GM23338 (cell line): ENCODE results near the gene TMPRSS2. TPM values are rescaled to one million over a fixed set of nuclear protein-coding genes. Genes with fewer than 3 reads are reported as not detected.

ENCODE experiments used
- ATAC-seq: fragments of 200-7000 bp; cut with Tn5 transposase; 3 replicates; pipeline ENCODE4 v1.9.1; 2020
- DNase-seq: peaks from one replicate; pipeline ENCODE4 v3.0.0-alpha.2; 2015; ENCODE audit warnings: low spot score
- H2AFZ ChIP-seq: fragments of 200-600 bp; sonication (generic); 2 replicates; pipeline ENCODE4 v1.8.0; 2016; ENCODE audit warnings: antibody characterized with exemption, mild to moderate bottlenecking, moderate library complexity
- H3F3A ChIP-seq: fragments of 200-600 bp; sonication (generic); replicated peaks from 2 replicates; pipeline ENCODE4 v1.8.0; 2017; ENCODE audit warnings: antibody characterized with exemption, mixed run types, low read depth
- H3K27ac ChIP-seq: fragments of 200-600 bp; sonication (generic); 2 replicates; pipeline ENCODE4 v1.6.1; 2016; ENCODE audit warnings: low read depth
- H3K27me3 ChIP-seq: fragments of 200-600 bp; sonication (generic); 2 replicates; pipeline ENCODE4 v1.8.0; 2016; ENCODE audit warnings: mild to moderate bottlenecking, mixed run types, moderate library complexity; ENCODE audit not compliant: insufficient read depth
- H3K36me3 ChIP-seq: fragments of 200-600 bp; sonication (generic); 2 replicates; pipeline ENCODE4 v1.8.0; 2016; ENCODE audit warnings: mild to moderate bottlenecking; ENCODE audit not compliant: insufficient read depth
- H3K4me1 ChIP-seq: fragments of 200-600 bp; sonication (generic); 2 replicates; pipeline ENCODE4 v1.8.0; 2016; ENCODE audit warnings: mild to moderate bottlenecking, moderate library complexity; ENCODE audit not compliant: insufficient read depth
- H3K4me2 ChIP-seq: fragments of 200-600 bp; sonication (generic); 2 replicates; pipeline ENCODE4 v1.7.1; 2017; ENCODE audit warnings: mixed run types
- H3K4me3 ChIP-seq: fragments of 200-600 bp; sonication (generic); 2 replicates; pipeline ENCODE4 v1.6.1; 2016; ENCODE audit warnings: mixed run types
- H3K79me2 ChIP-seq: fragments of 200-600 bp; sonication (generic); replicated peaks from 2 replicates; pipeline ENCODE4 v1.8.0; 2017; ENCODE audit warnings: mild to moderate bottlenecking; ENCODE audit not compliant: insufficient read depth
- H3K9me2 ChIP-seq: fragments of 200-600 bp; sonication (generic); 2 replicates; pipeline ENCODE4 v1.8.0; 2017; ENCODE audit not compliant: insufficient read depth
- H4K20me1 ChIP-seq: fragments of 200-600 bp; sonication (generic); replicated peaks from 2 replicates; pipeline ENCODE4 v1.8.0; 2017; ENCODE audit warnings: mild to moderate bottlenecking; ENCODE audit not compliant: insufficient read depth
- H3K27ac Mint-ChIP-seq: 2 replicates; pipeline ENCODE4 v1.8.0; 2020; ENCODE audit warnings: inconsistent platforms, mild to moderate bottlenecking, moderate library complexity, mixed read lengths
- H3K27me3 Mint-ChIP-seq: 3 replicates; pipeline ENCODE4 v1.8.0; 2022; ENCODE audit warnings: low read depth, mild to moderate bottlenecking, moderate library complexity, mixed read lengths, inconsistent platforms; ENCODE audit not compliant: insufficient read depth, poor library complexity
- H3K36me3 Mint-ChIP-seq: 3 replicates; pipeline ENCODE4 v1.8.0; 2021; ENCODE audit warnings: low read depth, mild to moderate bottlenecking, inconsistent platforms, moderate library complexity, mixed read lengths
- H3K4me1 Mint-ChIP-seq: 3 replicates; pipeline ENCODE4 v1.8.0; 2020; ENCODE audit warnings: mild to moderate bottlenecking, inconsistent platforms, mixed read lengths
- H3K4me3 Mint-ChIP-seq: 3 replicates; pipeline ENCODE4 v1.8.0; 2021; ENCODE audit warnings: moderate library complexity, mild to moderate bottlenecking, inconsistent platforms, mixed read lengths
- H3K9me3 Mint-ChIP-seq: 3 replicates; pipeline ENCODE4 v1.8.0; 2020; ENCODE audit warnings: moderate library complexity, mild to moderate bottlenecking, inconsistent platforms, mixed read lengths
- CREB1 ChIP-seq: fragments of 250-450 bp; sonication (Bioruptor Pico); IDR thresholded peaks from 2 replicates; pipeline ENCODE4 v1.5.0; 2020; ENCODE audit warnings: low read depth, mild to moderate bottlenecking, moderate library complexity
- CTCF ChIP-seq, 2 experiments: fragments of 200-600 bp in 1 of 2; sonication (generic) in 1 of 2; conservative IDR thresholded peaks; 2 replicates each; pipeline versions ENCODE4 v1.5.1 to v1.6.1; 2016 to 2017; ENCODE audit warnings: antibody characterized with exemption in 2 of 2, low read depth in 2 of 2, mild to moderate bottlenecking in 2 of 2, moderate library complexity in 1 of 2
- ETS1 ChIP-seq: IDR thresholded peaks from 2 replicates; pipeline ENCODE4 v1.6.1; 2016; ENCODE audit warnings: antibody characterized with exemption
- EZH2 ChIP-seq: fragments of 200-600 bp; sonication (generic); IDR thresholded peaks from one replicate; pipeline ENCODE4 v1.8.0; 2017; ENCODE audit warnings: antibody characterized with exemption, mild to moderate bottlenecking, low read depth; ENCODE audit not compliant: unreplicated experiment
- EZH2phosphoT487 ChIP-seq: fragments of 200-600 bp; sonication (generic); IDR thresholded peaks from one replicate; pipeline ENCODE4 v1.8.1; 2018; ENCODE audit warnings: antibody characterized with exemption; ENCODE audit not compliant: unreplicated experiment
- JUNB ChIP-seq: IDR thresholded peaks from one replicate; pipeline ENCODE4 v1.6.1; 2016; ENCODE audit warnings: antibody characterized with exemption; ENCODE audit not compliant: unreplicated experiment
- NANOG ChIP-seq: IDR thresholded peaks from 2 replicates; pipeline ENCODE4 v1.6.1; 2016; ENCODE audit warnings: antibody characterized with exemption, borderline replicate concordance
- POLR2AphosphoS5 ChIP-seq: IDR thresholded peaks from 2 replicates; pipeline ENCODE4 v1.6.1; 2016; ENCODE audit warnings: antibody characterized with exemption, low read depth
- REST ChIP-seq: IDR thresholded peaks from one replicate; pipeline ENCODE4 v1.6.1; 2018; ENCODE audit warnings: antibody characterized with exemption; ENCODE audit not compliant: unreplicated experiment
- STAT1 ChIP-seq: IDR thresholded peaks from one replicate; pipeline ENCODE4 v1.6.1; 2016; ENCODE audit warnings: antibody characterized with exemption; ENCODE audit not compliant: unreplicated experiment
- ZNF114 ChIP-seq: fragments of 250-450 bp; sonication (Bioruptor Pico); IDR thresholded peaks from 2 replicates; pipeline ENCODE4 v1.5.0; 2020; ENCODE audit warnings: mild to moderate bottlenecking, moderate library complexity
- ZNF331 ChIP-seq: fragments of 250-450 bp; sonication (Bioruptor Pico); IDR thresholded peaks from 2 replicates; pipeline ENCODE4 v1.5.0; 2020; ENCODE audit warnings: low read depth, mild to moderate bottlenecking, moderate library complexity
- polyA plus RNA-seq: library from polyadenylated mRNA; unstranded; fragments of >200 nt; fragmentation: Nextera tagmentation; extraction: Ambion mirVana; gene quantifications from 2 replicates; pipeline ENCODE4 v1.2.1, GENCODE V29; 2016
- total RNA-seq: library from RNA; depleted of rRNA; stranded (reverse); fragments of >200 nt; shearing (Covaris generic); gene quantifications from 2 replicates; pipeline ENCODE4 v1.2.3, GENCODE V29; 2014

The TMPRSS2 gene
- total and polyA plus RNA-seq, 2 experiments from 2014 or later, result 2.3 to 4.9 TPM

DNA sequence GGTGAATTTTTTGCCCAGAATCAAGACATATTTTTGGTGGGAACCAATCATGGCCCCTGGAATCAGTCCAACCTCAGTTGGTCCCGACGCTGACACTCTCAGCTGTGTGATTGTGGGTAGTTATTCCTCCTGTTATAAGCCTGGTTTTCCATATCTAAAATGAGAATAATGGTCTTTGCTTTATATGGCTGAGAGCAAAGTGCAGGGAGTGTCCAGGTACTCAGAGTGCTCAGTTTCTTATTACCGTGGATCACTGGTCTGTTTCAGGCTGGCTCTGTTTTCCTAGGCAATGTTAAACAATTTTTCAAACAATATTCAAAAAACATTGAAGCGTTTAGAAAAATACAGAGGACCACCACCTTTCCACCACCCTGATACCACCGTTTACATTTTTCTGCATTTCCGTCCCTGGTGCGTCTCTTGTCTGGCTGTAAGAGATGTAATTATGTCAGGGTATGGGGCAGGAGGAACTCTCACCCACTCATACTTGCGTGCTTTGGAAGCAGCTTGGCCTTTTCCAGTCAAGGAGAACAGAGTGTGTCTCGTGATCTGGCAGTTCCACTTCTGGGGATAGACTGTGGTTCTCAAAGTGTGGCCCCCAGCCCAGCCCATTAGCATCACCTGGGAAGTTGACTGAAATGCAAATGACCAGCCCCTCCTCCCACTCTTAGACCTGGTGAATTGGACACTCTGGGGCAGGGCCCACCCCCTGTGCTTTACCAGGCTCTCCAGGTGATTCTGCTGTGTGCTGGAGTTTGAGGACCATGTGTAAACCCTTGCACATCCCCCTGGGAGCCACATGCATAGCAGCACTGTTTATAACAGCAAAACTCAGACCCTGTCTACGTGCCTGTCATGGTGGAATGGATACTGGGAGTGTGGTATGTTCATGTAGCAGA is 75.1 kb downstream of the TMPRSS2 start:
- Histone ChIP-seq H3F3A (no peaks in the 10 kb centered on the region), H2AFZ (no peak overlapping the region), H4K20me1 (no peaks in the 10 kb centered on the region), H3K27ac (no peak overlapping the region), H3K27me3 (peaks cover 8% of the 10 kb centered on the region), H3K4me2 (no peak overlapping the region), H3K36me3 (no peaks in the 10 kb centered on the region), H3K9me2 (0 out of 2 replicates have a peak, but pooled peaks cover 3% of the 10 kb centered on the region), H3K4me1 (no peaks in the 10 kb centered on the region), H3K4me3 (no peak overlapping the region), H3K79me2 (no peaks in the 10 kb centered on the region)
- Mint-ChIP-seq H3K4me3 (no peak overlapping the region), H3K36me3 (peaks cover 6% of the 10 kb centered on the region), H3K27me3 (peaks cover 3% of the 10 kb centered on the region), H3K4me1 (peaks cover 8% of the 10 kb centered on the region; the same call in 2 of the 3 replicates), H3K9me3 (no peaks in the 10 kb centered on the region), H3K27ac (no peak overlapping the region)
- DNase-seq (no peak), ATAC-seq (no peak)
- TF ChIP-seq REST (no peak), STAT1 (no peak), CTCF (conservative IDR thresholded peaks at IDR 0.05; ENCODE audit: low read depth in 2 of 2) (no peak), NANOG (no peak), EZH2phosphoT487 (no peak), ETS1 (no peak), EZH2 (no peak), ZNF114 (CRISPR knock-in tag) (no peak), JUNB (no peak), CREB1 (CRISPR knock-in tag) (no peak), POLR2AphosphoS5 (no peak), ZNF331 (CRISPR knock-in tag) (no peak)
